Measurements from ENCODE around the gene SH3TC1.

SH3TC1 gene

DNA sequence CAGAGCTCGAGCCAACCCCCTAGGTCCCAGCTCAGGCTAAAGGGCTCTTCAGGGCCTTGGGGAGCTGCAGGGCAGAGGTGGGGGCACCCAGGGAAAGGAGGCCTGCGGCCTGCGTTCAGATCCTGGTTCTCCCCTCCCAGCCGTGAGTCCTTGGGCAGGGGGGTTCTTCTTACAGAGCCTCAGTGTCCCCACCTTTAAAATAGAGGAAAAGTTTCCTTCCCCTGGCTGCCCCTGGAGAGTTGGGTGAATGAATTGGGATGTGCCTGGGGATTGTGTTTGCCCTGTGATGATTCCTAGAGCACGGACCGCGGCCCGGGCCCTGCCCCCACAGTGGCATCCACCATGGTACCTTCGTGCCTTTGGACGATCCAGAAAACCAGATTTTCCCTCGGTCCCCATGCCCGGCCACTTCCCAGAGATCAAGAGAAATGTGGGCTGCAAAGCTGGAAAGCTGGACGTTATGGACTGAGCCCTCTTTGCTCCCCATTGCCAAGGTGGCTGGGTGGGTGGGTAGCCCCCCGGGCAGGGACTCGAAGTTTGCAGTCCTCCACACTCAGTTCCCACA, 81.9 kb downstream of the SH3TC1 start:
- Histone ChIP-seq H3K79me2 (ENCODE audit: insufficient read depth, low read length) (no peaks in the 10 kb centered on the region), H3F3A (ENCODE audit: insufficient read depth) (no peaks in the 10 kb centered on the region), H3K27ac (ENCODE audit: low read depth, low read length) (no peak overlapping the region), H3K27me3 (ENCODE audit: low read length) (no peaks in the 10 kb centered on the region), H3K36me3 (ENCODE audit: low read length) (no peaks in the 10 kb centered on the region), H3K4me2 (ENCODE audit: low read depth, low read length, poor library complexity, severe bottlenecking) (no peak overlapping the region), H3K4me3 (ENCODE audit: insufficient read depth, low read length, poor library complexity, severe bottlenecking) (no peak overlapping the region), H2AFZ (ENCODE audit: low read depth, low read length, severe bottlenecking) (no peak overlapping the region), H3K9ac (ENCODE audit: low read length) (no peak overlapping the region), H4K20me1 (ENCODE audit: low read depth, low read length) (no peaks in the 10 kb centered on the region), H3K9me2 (replicated peaks; ENCODE audit: insufficient read depth, low read length) (no peaks in the 10 kb centered on the region), H3K9me3 (ENCODE audit: insufficient read depth, low read length) (no peaks in the 10 kb centered on the region)
- TF ChIP-seq EZH2phosphoT487 (conservative IDR thresholded peaks at IDR 0.05; ENCODE audit: low read length) = no peak
- TF ChIP-seq, protein P1, sequence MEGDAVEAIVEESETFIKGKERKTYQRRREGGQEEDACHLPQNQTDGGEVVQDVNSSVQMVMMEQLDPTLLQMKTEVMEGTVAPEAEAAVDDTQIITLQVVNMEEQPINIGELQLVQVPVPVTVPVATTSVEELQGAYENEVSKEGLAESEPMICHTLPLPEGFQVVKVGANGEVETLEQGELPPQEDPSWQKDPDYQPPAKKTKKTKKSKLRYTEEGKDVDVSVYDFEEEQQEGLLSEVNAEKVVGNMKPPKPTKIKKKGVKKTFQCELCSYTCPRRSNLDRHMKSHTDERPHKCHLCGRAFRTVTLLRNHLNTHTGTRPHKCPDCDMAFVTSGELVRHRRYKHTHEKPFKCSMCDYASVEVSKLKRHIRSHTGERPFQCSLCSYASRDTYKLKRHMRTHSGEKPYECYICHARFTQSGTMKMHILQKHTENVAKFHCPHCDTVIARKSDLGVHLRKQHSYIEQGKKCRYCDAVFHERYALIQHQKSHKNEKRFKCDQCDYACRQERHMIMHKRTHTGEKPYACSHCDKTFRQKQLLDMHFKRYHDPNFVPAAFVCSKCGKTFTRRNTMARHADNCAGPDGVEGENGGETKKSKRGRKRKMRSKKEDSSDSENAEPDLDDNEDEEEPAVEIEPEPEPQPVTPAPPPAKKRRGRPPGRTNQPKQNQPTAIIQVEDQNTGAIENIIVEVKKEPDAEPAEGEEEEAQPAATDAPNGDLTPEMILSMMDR (IDR thresholded peaks at IDR 0.05; ENCODE audit: insufficient read depth, low read length, poor library complexity, severe bottlenecking) = no peak

DNA sequence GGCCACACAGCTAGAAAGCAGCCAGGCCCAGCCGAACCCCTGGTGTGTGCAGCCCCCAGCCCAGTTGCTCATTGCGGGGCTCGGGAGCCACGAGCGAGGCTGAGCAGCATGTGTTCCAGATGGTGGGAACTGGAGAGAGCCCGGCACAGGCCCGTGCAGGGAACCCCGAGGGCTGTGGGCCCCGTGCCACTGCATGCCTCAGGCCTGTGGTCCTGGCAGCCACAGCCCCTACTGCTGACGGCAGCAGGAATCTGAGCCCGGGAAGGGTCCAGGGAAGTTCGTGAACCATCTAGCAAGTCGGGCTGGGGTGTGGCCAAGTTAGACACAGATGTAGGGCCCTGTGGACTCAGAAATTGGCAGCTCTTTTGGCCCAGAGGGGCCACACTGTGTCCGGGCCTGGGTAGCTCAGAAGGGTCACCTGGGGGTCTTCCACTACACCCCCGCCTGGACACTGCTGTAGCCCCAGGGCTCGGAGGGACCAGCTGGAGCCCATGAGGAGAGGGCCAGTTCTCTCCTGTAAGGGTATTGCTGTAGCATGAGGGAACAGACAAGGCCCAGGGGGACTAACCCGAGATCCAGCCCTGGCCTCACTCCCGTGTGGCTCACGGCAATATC, 82.5 kb downstream of the SH3TC1 start:
- no peaks in the 10 kb centered on the region for H3K27me3 ChIP-seq (ENCODE audit: low read length)
- no peak overlapping the region for H3K4me3 ChIP-seq (ENCODE audit: insufficient read depth, low read length, poor library complexity, severe bottlenecking)
- TF ChIP-seq, protein P1 (IDR thresholded peaks at IDR 0.05; ENCODE audit: insufficient read depth, low read length, poor library complexity, severe bottlenecking) = no peak
- TF ChIP-seq EZH2phosphoT487 (conservative IDR thresholded peaks at IDR 0.05; ENCODE audit: low read length) = no peak
- H3K4me2 ChIP-seq (ENCODE audit: low read depth, low read length, poor library complexity, severe bottlenecking) = no peak overlapping the region
- no peaks in the 10 kb centered on the region for H3K36me3 ChIP-seq (ENCODE audit: low read length)
- no peak overlapping the region for H3K9ac ChIP-seq (ENCODE audit: low read length)
- H3K27ac ChIP-seq (ENCODE audit: low read depth, low read length) = no peak overlapping the region
- H3K9me2 ChIP-seq (replicated peaks; ENCODE audit: insufficient read depth, low read length) = no peaks in the 10 kb centered on the region
- no peaks in the 10 kb centered on the region for H3K9me3 ChIP-seq (ENCODE audit: insufficient read depth, low read length)
- H2AFZ ChIP-seq (ENCODE audit: low read depth, low read length, severe bottlenecking) = no peak overlapping the region
- no peaks in the 10 kb centered on the region for H3F3A ChIP-seq (ENCODE audit: insufficient read depth)
- H4K20me1 ChIP-seq (ENCODE audit: low read depth, low read length) = no peaks in the 10 kb centered on the region
- no peaks in the 10 kb centered on the region for H3K79me2 ChIP-seq (ENCODE audit: insufficient read depth, low read length)

DNA sequence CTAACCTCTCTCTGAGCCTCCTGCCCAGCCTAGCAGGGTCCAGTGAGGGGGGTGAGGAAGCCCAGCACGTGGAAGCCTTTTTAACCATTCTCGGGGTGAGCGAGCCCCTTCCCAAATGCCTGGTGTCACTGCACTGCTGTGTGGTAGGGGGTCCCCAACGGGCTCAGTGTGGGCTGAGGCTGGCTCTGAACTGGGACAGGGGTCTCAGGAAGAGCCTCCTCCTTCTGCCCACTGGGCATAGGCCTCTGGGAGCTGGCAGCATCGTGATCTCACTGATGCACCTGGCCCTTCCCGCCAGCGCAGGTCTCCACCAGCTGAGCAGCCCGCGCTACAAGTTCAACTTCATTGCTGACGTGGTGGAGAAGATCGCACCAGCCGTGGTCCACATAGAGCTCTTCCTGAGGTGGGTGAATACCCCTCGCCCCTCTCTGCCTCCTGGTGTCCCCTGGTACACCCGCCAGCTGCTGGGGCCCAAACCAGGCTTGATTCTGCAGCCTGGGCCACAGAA, 83.1 kb downstream of the SH3TC1 start:
- H3K79me2 ChIP-seq (ENCODE audit: insufficient read depth, low read length) = no peaks in the 10 kb centered on the region
- H3K36me3 ChIP-seq (ENCODE audit: low read length) = no peaks in the 10 kb centered on the region
- no peaks in the 10 kb centered on the region for H3K27me3 ChIP-seq (ENCODE audit: low read length)
- no peaks in the 10 kb centered on the region for H3K9me3 ChIP-seq (ENCODE audit: insufficient read depth, low read length)
- H3K9ac ChIP-seq (ENCODE audit: low read length) = no peak overlapping the region
- no peaks in the 10 kb centered on the region for H3F3A ChIP-seq (ENCODE audit: insufficient read depth)
- no peak overlapping the region for H3K4me3 ChIP-seq (ENCODE audit: insufficient read depth, low read length, poor library complexity, severe bottlenecking)
- no peak overlapping the region for H3K27ac ChIP-seq (ENCODE audit: low read depth, low read length)
- no peaks in the 10 kb centered on the region for H4K20me1 ChIP-seq (ENCODE audit: low read depth, low read length)
- no peak overlapping the region for H2AFZ ChIP-seq (ENCODE audit: low read depth, low read length, severe bottlenecking)
- no peak for TF ChIP-seq EZH2phosphoT487 (conservative IDR thresholded peaks at IDR 0.05; ENCODE audit: low read length)
- TF ChIP-seq, protein P1 (IDR thresholded peaks at IDR 0.05; ENCODE audit: insufficient read depth, low read length, poor library complexity, severe bottlenecking) = no peak
- H3K9me2 ChIP-seq (replicated peaks; ENCODE audit: insufficient read depth, low read length) = no peaks in the 10 kb centered on the region
- H3K4me2 ChIP-seq (ENCODE audit: low read depth, low read length, poor library complexity, severe bottlenecking) = no peak overlapping the region

All from SU-DHL-6 (cell line).